ENCODE data around the gene ANKS3.

Gene ANKS3

DNA sequence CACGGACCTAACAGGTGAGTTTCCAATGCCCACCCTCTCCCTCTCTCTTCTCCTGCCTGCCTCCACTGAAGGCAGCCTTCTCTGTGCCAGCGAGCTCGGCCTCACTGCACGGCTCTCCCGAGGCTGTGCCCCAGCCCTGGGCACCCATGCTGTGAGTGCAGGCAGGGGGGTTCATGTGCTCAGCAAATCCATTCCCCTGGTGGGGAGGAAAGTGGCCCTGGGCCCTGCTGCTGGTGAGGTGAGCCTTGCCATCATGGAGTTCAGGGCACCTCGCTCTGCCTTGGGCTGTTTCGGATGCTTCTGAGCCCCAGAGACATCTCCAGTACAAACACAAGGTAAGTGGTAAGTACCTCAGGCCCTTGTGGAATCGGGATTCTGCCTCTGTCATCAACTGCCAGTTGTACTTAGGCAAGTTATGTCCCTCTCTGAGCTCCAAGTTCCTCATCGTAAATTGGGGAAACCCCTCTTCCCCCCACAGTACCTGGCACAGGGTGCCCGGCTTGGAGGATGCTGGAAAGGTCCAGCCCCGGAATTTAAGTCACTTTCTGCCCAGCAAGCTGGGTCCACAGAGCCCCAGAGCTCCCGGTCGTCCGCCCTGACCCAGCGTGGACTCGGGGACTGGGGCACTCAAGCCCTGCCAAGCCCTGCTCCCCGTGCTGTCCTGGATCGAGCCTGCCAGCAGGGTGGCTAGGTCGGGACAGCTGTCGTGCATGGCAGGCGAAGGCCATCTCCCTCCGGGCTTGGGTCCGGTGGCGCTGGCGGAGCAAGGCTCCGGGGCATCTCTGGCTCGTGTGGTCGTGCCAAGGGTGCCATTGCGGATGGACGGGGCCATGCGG, 41.4 kb downstream of the ANKS3 start:
- Histone ChIP-seq H3K27ac (peak overlapping the region; percentile 69), H3K4me3 (ENCODE audit: low read depth, low read length) (peak overlapping the region; percentile 47), H3K36me3 (peaks cover 39% of the 10 kb centered on the region), H3K9me3 (ENCODE audit: severe bottlenecking) (no peaks in the 10 kb centered on the region), H3K27me3 (ENCODE audit: insufficient read depth, low read depth, severe bottlenecking) (no peaks in the 10 kb centered on the region)
- no peak for DNase-seq
- TF ChIP-seq, protein P1, sequence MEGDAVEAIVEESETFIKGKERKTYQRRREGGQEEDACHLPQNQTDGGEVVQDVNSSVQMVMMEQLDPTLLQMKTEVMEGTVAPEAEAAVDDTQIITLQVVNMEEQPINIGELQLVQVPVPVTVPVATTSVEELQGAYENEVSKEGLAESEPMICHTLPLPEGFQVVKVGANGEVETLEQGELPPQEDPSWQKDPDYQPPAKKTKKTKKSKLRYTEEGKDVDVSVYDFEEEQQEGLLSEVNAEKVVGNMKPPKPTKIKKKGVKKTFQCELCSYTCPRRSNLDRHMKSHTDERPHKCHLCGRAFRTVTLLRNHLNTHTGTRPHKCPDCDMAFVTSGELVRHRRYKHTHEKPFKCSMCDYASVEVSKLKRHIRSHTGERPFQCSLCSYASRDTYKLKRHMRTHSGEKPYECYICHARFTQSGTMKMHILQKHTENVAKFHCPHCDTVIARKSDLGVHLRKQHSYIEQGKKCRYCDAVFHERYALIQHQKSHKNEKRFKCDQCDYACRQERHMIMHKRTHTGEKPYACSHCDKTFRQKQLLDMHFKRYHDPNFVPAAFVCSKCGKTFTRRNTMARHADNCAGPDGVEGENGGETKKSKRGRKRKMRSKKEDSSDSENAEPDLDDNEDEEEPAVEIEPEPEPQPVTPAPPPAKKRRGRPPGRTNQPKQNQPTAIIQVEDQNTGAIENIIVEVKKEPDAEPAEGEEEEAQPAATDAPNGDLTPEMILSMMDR (IDR thresholded peaks at IDR 0.05; ENCODE audit: low read depth, low read length): no peak

DNA sequence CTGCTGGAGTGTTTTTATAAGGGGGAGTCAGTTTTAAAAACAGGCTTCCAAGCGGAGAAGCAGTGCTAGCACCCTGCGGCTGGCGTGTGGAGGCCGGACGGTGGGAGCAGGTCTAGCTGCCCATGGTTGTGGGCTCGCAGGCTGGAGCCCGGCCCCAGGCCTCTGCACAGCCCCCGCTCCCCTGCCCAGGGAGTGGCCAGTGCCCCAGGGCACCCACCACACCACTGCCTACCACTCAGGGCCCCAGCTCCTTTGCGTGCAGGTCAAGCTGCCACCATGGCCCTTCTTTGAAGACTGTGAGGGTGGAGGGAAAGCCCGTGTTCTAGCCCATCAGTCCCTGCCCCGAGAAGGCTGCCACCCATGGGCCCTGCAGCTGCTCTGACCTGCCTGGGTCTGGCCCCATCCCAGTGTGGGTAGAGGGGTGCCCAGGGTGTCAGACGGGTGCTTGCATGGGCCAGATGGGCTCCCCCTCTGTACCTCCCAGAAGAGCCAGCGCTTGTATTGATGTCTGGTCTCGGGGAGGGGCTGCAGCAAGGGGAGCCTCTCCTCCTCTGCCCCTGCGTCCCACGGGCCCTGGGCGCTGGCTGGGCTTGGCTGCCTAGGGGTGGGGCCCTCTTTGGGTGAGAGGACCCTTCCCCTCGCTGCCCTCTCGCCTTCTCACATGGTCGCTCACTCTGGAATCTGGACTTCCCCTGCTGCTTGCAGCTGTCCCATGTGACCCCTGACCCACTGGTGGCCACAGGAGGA, 42.2 kb downstream of the ANKS3 start:
- TF ChIP-seq, protein P1 (IDR thresholded peaks at IDR 0.05; ENCODE audit: low read depth, low read length): no peak
- no peaks in the 10 kb centered on the region for H3K9me3 ChIP-seq (ENCODE audit: severe bottlenecking)
- no peaks in the 10 kb centered on the region for H3K27me3 ChIP-seq (ENCODE audit: insufficient read depth, low read depth, severe bottlenecking)
- no peak for DNase-seq
- H3K27ac ChIP-seq: no peak overlapping the region
- H3K36me3 ChIP-seq: peaks cover 33% of the 10 kb centered on the region
- H3K4me3 ChIP-seq (ENCODE audit: low read depth, low read length): no peak overlapping the region

DNA sequence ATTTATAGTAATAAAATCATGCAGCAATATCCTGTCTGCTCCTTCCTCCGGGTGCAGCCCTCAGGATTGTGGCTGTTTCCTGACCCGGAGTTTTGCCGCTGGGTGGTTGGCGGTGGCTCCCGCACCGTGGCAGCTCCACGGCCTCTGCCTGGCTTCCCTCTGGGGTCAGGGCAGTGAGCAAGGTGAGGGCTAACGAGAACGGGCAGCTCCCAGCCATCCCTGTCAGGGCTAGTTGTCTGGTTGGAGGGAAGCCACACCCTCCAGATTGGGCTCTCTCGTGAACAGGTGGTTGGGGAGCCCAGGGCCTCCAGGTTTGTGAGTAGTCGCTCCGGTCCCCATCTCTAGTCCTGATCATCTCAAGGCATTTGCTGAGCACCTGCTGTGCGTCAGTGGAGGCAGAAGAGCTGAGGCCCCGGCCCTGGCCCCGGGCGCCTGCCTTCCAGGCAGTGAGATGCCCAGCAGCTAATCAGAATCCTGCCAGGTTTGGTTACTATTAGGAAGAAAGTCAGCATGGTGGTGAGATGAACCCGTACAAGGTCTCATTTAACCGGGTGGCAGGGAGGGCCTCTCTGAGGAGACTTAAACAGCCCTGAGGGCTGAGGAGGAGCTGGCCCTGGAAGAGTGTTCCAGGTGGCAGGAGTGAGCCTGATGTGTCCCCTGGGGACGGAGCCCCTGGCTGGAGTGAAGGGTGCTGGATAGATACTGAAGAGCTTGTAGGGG, 43.0 kb downstream of the ANKS3 start:
- Histone ChIP-seq H3K27me3 (ENCODE audit: insufficient read depth, low read depth, severe bottlenecking) (no peaks in the 10 kb centered on the region), H3K9me3 (ENCODE audit: severe bottlenecking) (no peaks in the 10 kb centered on the region), H3K4me3 (ENCODE audit: low read depth, low read length) (no peak overlapping the region), H3K36me3 (peaks cover 28% of the 10 kb centered on the region), H3K27ac (no peak overlapping the region; the same call in 1 of the 2 replicates)
- TF ChIP-seq, protein P1 (IDR thresholded peaks at IDR 0.05; ENCODE audit: low read depth, low read length): no peak
- no peak for DNase-seq

DNA sequence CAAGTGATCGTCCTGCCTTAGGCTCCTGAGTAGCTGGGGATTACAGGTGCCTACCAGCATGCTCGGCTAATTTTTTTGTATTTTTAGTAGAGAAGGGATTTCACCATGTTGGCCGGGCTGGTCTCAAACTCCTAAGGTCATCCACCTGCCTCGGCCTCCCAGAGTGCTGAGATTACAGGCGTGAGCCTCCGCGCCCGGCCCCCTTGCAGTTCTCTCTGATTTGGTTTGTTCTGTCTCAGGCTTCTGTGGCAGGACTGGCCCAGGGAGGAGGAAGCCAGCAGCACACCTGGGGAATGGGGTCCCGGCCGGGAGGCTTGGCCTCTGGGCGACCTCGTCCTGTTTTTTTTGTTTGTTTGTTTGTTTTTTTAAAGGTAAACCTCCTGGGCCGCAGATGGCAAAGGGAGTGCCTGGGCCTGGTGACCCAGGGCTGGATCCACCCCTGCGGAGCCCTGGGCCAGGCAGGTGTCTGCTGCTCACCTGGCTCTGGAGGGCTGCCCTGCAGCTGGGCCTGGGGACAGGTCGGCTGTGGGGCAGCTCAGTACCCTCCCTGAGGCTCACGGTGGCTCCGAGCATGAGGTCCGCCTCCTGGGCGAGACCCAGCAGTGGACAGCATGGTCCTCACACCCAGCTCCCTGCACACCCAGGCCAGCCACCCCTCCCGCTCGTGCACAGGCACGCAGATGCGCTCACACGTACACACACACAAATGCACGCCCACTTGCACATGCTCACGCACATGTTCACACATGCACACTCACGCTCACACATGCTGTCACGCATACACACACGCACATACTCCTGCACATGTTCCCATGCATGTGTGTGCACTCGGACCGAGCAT, 44.0 kb downstream of the ANKS3 start:
- Histone ChIP-seq H3K36me3 (peaks cover 22% of the 10 kb centered on the region), H3K27ac (no peak overlapping the region), H3K4me3 (ENCODE audit: low read depth, low read length) (no peak overlapping the region), H3K27me3 (ENCODE audit: insufficient read depth, low read depth, severe bottlenecking) (no peaks in the 10 kb centered on the region), H3K9me3 (ENCODE audit: severe bottlenecking) (no peaks in the 10 kb centered on the region)
- no peak for DNase-seq
- TF ChIP-seq, protein P1 (IDR thresholded peaks at IDR 0.05; ENCODE audit: low read depth, low read length): no peak

DNA sequence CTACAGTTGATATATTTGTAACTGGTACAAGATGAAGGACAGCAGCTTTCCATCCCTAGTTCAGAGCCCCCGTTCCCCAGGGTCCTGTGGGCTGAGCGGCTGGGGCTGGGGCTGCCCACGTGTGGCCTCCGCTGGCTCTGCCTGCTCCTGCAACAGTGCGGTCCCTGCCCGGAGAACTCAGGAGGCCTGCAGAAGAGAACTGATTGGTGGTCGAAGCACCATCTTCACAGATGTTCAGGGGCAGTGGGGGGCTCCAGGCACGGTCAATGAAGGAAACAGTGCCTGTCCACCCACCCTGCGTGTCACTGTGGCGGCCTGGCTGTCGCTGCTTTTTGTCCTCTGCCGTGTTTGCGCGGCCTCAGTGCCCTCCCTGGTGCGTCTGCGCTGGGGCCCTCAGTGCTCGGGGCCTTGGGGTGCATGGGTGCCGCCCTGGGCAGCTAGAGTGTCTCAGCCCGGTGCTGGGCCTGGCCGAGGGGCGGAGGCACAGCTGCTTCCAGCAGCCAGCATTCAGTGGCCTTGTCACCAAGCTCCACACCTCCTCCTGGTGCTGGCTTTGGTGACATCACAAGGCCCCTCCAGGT, 44.9 kb downstream of the ANKS3 start:
- peaks cover 27% of the 10 kb centered on the region for H3K36me3 ChIP-seq
- DNase-seq: no peak
- H3K4me3 ChIP-seq (ENCODE audit: low read depth, low read length): no peak overlapping the region
- TF ChIP-seq, protein P1 (IDR thresholded peaks at IDR 0.05; ENCODE audit: low read depth, low read length): no peak
- H3K27ac ChIP-seq: no peak overlapping the region
- H3K9me3 ChIP-seq (ENCODE audit: severe bottlenecking): no peaks in the 10 kb centered on the region
- H3K27me3 ChIP-seq (ENCODE audit: insufficient read depth, low read depth, severe bottlenecking): no peaks in the 10 kb centered on the region

All from WERI-Rb-1 (cell line).